SK-N-SH (cell line): Measurements from ENCODE around the gene SMG7. TPM values are rescaled to one million over a fixed set of nuclear protein-coding genes. Genes with fewer than 3 reads are reported as not detected.

Experiments
- CTCF ChIA-PET: fragments of 300-600, 350-600 bp; formaldehyde crosslinking; extraction: SDS; loops from one replicate; lab custom pipeline; 2021; lab: Yijun Ruan, JAX
- POLR2A ChIA-PET: fragments of 350-600 bp; sonication (Branson Sonifier 250); formaldehyde crosslinking; extraction: SDS; loops from one replicate; lab custom pipeline; 2020; ENCODE audit warnings: antibody characterized with exemption, inconsistent platforms; lab: Yijun Ruan, JAX
- DNase-seq: peaks from one replicate; pipeline ENCODE4 v3.0.0; 2012
- H2AFZ ChIP-seq: fragments of 200-600 bp; sonication (generic); 2 replicates; pipeline ENCODE4 v1.8.1; 2016; ENCODE audit warnings: antibody characterized with exemption, mild to moderate bottlenecking, low read depth
- H3F3A ChIP-seq: fragments of 200-600 bp; sonication (generic); replicated peaks from 2 replicates; pipeline ENCODE3; 2016; ENCODE audit warnings: antibody characterized with exemption, mild to moderate bottlenecking; ENCODE audit not compliant: insufficient read depth
- H3K27ac ChIP-seq, 2 experiments: fragments of 200-500 bp in 1 of 2; fragments of 200-600 bp in 1 of 2; sonication (Bioruptor generic) in 1 of 2; sonication (generic), shearing (Covaris generic) in 1 of 2; 2 replicates each; pipeline versions ENCODE4 v1.5.1 to v1.6.1; 2014 to 2016; ENCODE audit warnings: low read depth in 2 of 2, inconsistent platforms in 1 of 2, low read length in 1 of 2, mild to moderate bottlenecking in 1 of 2, mixed read lengths in 1 of 2
- H3K27me3 ChIP-seq: fragments of 200-600 bp; sonication (generic), shearing (Covaris generic); 2 replicates; pipeline ENCODE4 v1.6.1; 2016; ENCODE audit warnings: mixed run types; ENCODE audit not compliant: insufficient read depth
- H3K36me3 ChIP-seq, 2 experiments: fragments of 200-500 bp in 1 of 2; fragments of 200-600 bp in 1 of 2; sonication (Bioruptor generic) in 1 of 2; sonication (generic) in 1 of 2; replicated peaks in 1 of 2; 2 replicates each; pipeline versions ENCODE3 to v1.5.1; 2014 to 2016; ENCODE audit warnings: low read length in 1 of 2, mild to moderate bottlenecking in 1 of 2; ENCODE audit not compliant: insufficient read depth in 2 of 2, control insufficient read depth in 1 of 2
- H3K4me1 ChIP-seq, 2 experiments: fragments of 200-500 bp in 1 of 2; fragments of 200-600 bp in 1 of 2; sonication (Bioruptor generic) in 1 of 2; sonication (generic), shearing (Covaris generic) in 1 of 2; 2 replicates each; pipeline versions ENCODE4 v1.5.1 to v1.6.1; 2014 to 2016; ENCODE audit warnings: low read depth in 1 of 2, low read length in 1 of 2, mixed run types in 1 of 2; ENCODE audit not compliant: insufficient read depth in 2 of 2, control insufficient read depth in 1 of 2
- H3K4me2 ChIP-seq: fragments of 200-600 bp; sonication (generic), shearing (Covaris generic); 2 replicates; pipeline ENCODE4 v1.6.1; 2017; ENCODE audit warnings: mixed run types
- H3K4me3 ChIP-seq, 2 experiments: fragments of 200-500 bp in 1 of 2; fragments of 200-600 bp in 1 of 2; sonication (Bioruptor generic) in 1 of 2; sonication (generic), shearing (Covaris generic) in 1 of 2; 2 replicates each; pipeline versions ENCODE4 v1.5.1 to v1.8.1; 2014 to 2016; ENCODE audit warnings: low read depth in 2 of 2, inconsistent platforms in 1 of 2, low read length in 1 of 2, mild to moderate bottlenecking in 1 of 2, mixed read lengths in 1 of 2, moderate library complexity in 1 of 2
- H3K79me2 ChIP-seq: fragments of 200-600 bp; sonication (generic); 2 replicates; pipeline ENCODE4 v1.8.1; 2017; ENCODE audit warnings: mild to moderate bottlenecking; ENCODE audit not compliant: insufficient read depth
- H3K9ac ChIP-seq: fragments of 200-600 bp; sonication (generic); 2 replicates; pipeline ENCODE4 v1.6.1; 2017; ENCODE audit warnings: mixed run types
- H3K9me2 ChIP-seq: fragments of 200-600 bp; sonication (generic); 2 replicates; pipeline ENCODE4 v1.6.1; 2017; ENCODE audit warnings: mixed run types
- H3K9me3 ChIP-seq: fragments of 200-600 bp; sonication (generic); 2 replicates; pipeline ENCODE4 v1.6.1; 2017; ENCODE audit warnings: mixed run types, mild to moderate bottlenecking, moderate library complexity
- H4K20me1 ChIP-seq: fragments of 200-600 bp; sonication (generic); 2 replicates; pipeline ENCODE4 v1.6.1; 2017; ENCODE audit warnings: mild to moderate bottlenecking, mixed run types; ENCODE audit not compliant: insufficient read depth
- EP300 ChIP-seq, 2 experiments: IDR thresholded peaks; 2 replicates each; pipeline versions ENCODE4 v1.4.0 to v1.6.1; 2012; ENCODE audit warnings: borderline replicate concordance in 1 of 2, low read depth in 1 of 2, low read length in 1 of 2
- MEF2A ChIP-seq: IDR thresholded peaks from 2 replicates; pipeline ENCODE4 v1.4.0; 2012; ENCODE audit warnings: low read depth, borderline replicate concordance
- REST ChIP-seq: IDR thresholded peaks from 2 replicates; pipeline ENCODE4 v1.6.1; 2012; ENCODE audit warnings: mild to moderate bottlenecking, low read depth, low read length, moderate library complexity
- RXRA ChIP-seq: IDR thresholded peaks from 2 replicates; pipeline ENCODE4 v1.4.0; 2012; ENCODE audit warnings: low read depth, mild to moderate bottlenecking, borderline replicate concordance
- SIN3A ChIP-seq: IDR thresholded peaks from 2 replicates; pipeline ENCODE4 v1.6.1; 2012; ENCODE audit warnings: low read depth, mild to moderate bottlenecking, low read length, moderate library complexity, borderline replicate concordance
- TAF1 ChIP-seq: IDR thresholded peaks from 2 replicates; pipeline ENCODE4 v1.6.1; 2012; ENCODE audit warnings: low read depth, mild to moderate bottlenecking, low read length, moderate library complexity, borderline replicate concordance
- TEAD4 ChIP-seq: IDR thresholded peaks from 2 replicates; pipeline ENCODE4 v1.4.0; 2012; ENCODE audit warnings: mild to moderate bottlenecking, borderline replicate concordance; ENCODE audit not compliant: insufficient read depth
- YY1 ChIP-seq: IDR thresholded peaks from 2 replicates; pipeline ENCODE4 v1.4.0; 2012; ENCODE audit warnings: low read depth, mild to moderate bottlenecking
- WGBS: methylation state at CpG from one replicate; pipeline ENCODE4 v1.1.6; 2017; ENCODE audit warnings: low lambda C conversion rate; 5-methylcytosine and 5-hydroxymethylcytosine counted together
- polyA plus RNA-seq, 3 experiments: library from polyadenylated mRNA; depleted of rRNA; stranded (reverse); fragments of >200 nt; gene quantifications; 2 replicates each; pipeline ENCODE4 v1.2.3, GENCODE V29; 2012
- TF ChIP-seq, protein P1 (sequence below): fragments of 200-600 bp; sonication (generic); IDR thresholded peaks from 2 replicates; pipeline ENCODE4 v1.6.1; 2017; ENCODE audit warnings: antibody characterized with exemption, mild to moderate bottlenecking, moderate library complexity
- TF ChIP-seq, protein P2 (sequence below): IDR thresholded peaks from 2 replicates; pipeline ENCODE4 v1.4.0; 2012; ENCODE audit warnings: low read depth, borderline replicate concordance

Gene SMG7
- polyA plus RNA-seq, 1 of the 3 experiments (the other 2 are of a cell fraction) = 19.8 TPM

GRCh38 chr1:183515002-183515689 is 42.8 kb downstream of the SMG7 start (continued):
- TF ChIP-seq REST (no peak), TAF1 (no peak)

- Histone ChIP-seq H3K79me2 (peaks cover 20% of the 10 kb centered on the region), H4K20me1 (peaks cover 15% of the 10 kb centered on the region), H3K36me3 (peaks cover 49 to 52% of the 10 kb centered on the region in 2 experiments), H3K9ac (no peak overlapping the region), H3K27me3 (no peaks in the 10 kb centered on the region), H3K9me3 (no peaks in the 10 kb centered on the region), H3F3A (peaks cover 12% of the 10 kb centered on the region), H3K4me1 (peaks cover 0 to 13% of the 10 kb centered on the region in 2 experiments; a peak in 2 of 4 replicates), H3K4me3 (no peak overlapping the region), H3K4me2 (no peak overlapping the region), H3K9me2 (no peaks in the 10 kb centered on the region), H2AFZ (no peak overlapping the region), H3K27ac (no peak overlapping the region)
- WGBS = 100% methylated on average over 2 of the region's 2 CpGs
- CTCF ChIA-PET = interaction anchor here (1.4 kb wide), 1 partner anchor 18 kb away, joined by 3 read pairs; no protein-coding TSS in a partner anchor
- POLR2A ChIA-PET = no interaction called here
- TF ChIP-seq RXRA = no peak
- no peak for DNase-seq
Observed at GRCh38 chr1:183516725-183517124, 44.4 kb downstream of the SMG7 start.

DNA sequence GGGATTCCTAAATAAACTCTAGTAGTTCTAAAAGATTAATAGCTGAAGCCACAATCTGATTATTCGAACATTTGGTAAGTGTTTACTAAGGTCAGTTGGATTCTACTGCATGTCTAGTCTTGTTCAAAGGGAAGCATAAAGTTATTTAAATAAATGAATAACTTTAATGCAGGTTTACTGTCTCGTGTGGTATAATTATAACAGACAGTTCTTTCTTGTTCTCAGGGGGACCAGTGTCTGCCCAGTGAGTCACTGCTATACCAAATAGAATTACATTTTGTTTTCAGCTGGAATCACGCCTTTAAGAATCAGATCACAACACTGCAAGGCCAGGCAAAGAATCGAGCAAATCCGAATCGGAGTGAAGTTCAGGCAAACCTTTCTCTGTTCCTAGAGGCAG is 45.1 kb downstream of the SMG7 start:
- Histone ChIP-seq H3K79me2 (peaks cover 16% of the 10 kb centered on the region), H3K9ac (no peak overlapping the region), H3K4me2 (no peak overlapping the region), H3K36me3 (peaks cover 49 to 52% of the 10 kb centered on the region in 2 experiments), H3F3A (peaks cover 12% of the 10 kb centered on the region), H3K9me2 (no peaks in the 10 kb centered on the region), H3K9me3 (no peaks in the 10 kb centered on the region), H3K4me1 (peaks cover 0 to 13% of the 10 kb centered on the region in 2 experiments; a peak in 2 of 4 replicates), H3K27me3 (no peaks in the 10 kb centered on the region), H3K27ac (no peak overlapping the region), H2AFZ (no peak overlapping the region), H4K20me1 (peaks cover 13% of the 10 kb centered on the region; the same call in 1 of the 2 replicates), H3K4me3 (no peak overlapping the region)
- POLR2A ChIA-PET = no interaction called here
- WGBS = 92% methylated on average over 6 of the region's 6 CpGs
- DNase-seq = no peak
- CTCF ChIA-PET = interaction anchor here (0.9 to 1.4 kb wide), 2 partner anchors 18 to 25 kb away, joined by 3 read pairs; no protein-coding TSS in a partner anchor
- TF ChIP-seq, protein P1, sequence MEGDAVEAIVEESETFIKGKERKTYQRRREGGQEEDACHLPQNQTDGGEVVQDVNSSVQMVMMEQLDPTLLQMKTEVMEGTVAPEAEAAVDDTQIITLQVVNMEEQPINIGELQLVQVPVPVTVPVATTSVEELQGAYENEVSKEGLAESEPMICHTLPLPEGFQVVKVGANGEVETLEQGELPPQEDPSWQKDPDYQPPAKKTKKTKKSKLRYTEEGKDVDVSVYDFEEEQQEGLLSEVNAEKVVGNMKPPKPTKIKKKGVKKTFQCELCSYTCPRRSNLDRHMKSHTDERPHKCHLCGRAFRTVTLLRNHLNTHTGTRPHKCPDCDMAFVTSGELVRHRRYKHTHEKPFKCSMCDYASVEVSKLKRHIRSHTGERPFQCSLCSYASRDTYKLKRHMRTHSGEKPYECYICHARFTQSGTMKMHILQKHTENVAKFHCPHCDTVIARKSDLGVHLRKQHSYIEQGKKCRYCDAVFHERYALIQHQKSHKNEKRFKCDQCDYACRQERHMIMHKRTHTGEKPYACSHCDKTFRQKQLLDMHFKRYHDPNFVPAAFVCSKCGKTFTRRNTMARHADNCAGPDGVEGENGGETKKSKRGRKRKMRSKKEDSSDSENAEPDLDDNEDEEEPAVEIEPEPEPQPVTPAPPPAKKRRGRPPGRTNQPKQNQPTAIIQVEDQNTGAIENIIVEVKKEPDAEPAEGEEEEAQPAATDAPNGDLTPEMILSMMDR = no peak
- TF ChIP-seq TEAD4 (no peak), EP300 (IDR thresholded peaks at IDR 0.05; ENCODE audit: borderline replicate concordance in 1 of 2, low read depth in 1 of 2, low read length in 1 of 2) (no peak), SIN3A (no peak), REST (no peak), MEF2A (no peak), YY1 (no peak)
- TF ChIP-seq, protein P2, sequence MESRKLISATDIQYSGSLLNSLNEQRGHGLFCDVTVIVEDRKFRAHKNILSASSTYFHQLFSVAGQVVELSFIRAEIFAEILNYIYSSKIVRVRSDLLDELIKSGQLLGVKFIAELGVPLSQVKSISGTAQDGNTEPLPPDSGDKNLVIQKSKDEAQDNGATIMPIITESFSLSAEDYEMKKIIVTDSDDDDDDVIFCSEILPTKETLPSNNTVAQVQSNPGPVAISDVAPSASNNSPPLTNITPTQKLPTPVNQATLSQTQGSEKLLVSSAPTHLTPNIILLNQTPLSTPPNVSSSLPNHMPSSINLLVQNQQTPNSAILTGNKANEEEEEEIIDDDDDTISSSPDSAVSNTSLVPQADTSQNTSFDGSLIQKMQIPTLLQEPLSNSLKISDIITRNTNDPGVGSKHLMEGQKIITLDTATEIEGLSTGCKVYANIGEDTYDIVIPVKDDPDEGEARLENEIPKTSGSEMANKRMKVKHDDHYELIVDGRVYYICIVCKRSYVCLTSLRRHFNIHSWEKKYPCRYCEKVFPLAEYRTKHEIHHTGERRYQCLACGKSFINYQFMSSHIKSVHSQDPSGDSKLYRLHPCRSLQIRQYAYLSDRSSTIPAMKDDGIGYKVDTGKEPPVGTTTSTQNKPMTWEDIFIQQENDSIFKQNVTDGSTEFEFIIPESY = no peak
